ENCODE measurements around the gene LAPTM5. TPM values are rescaled to one million over a fixed set of nuclear protein-coding genes. Genes with fewer than 3 reads are reported as not detected.

Gene LAPTM5
- total RNA-seq, 1 experiment from 2014 or later: 0.15 TPM

GRCh38 chr1:30738715-30739559, 18.6 kb downstream of the LAPTM5 start:
- Histone ChIP-seq H3K9me3 (ENCODE audit: control insufficient read depth, low read depth, low read length) (no peaks in the 10 kb centered on the region), H3K27me3 (ENCODE audit: insufficient read depth, low read length) (no peaks in the 10 kb centered on the region), H2BK12ac (ENCODE audit: insufficient read length, low read depth, low read length) (no peak overlapping the region), H4K5ac (ENCODE audit: insufficient read length, low read depth, low read length) (no peak overlapping the region), H2BK5ac (ENCODE audit: insufficient read length, low read length) (no peak overlapping the region), H4K20me1 (ENCODE audit: control insufficient read depth, insufficient read depth, insufficient read length) (no peaks in the 10 kb centered on the region), H3K23ac (ENCODE audit: insufficient read length, low read depth, low read length) (no peak overlapping the region), H3K79me2 (ENCODE audit: insufficient read depth, low read length) (no peaks in the 10 kb centered on the region), H3K79me1 (ENCODE audit: insufficient read depth, low read depth, low read length, poor library complexity, severe bottlenecking) (no peaks in the 10 kb centered on the region), H3K9ac (ENCODE audit: extremely low read depth, insufficient read length, low read length) (no peak overlapping the region), H2BK120ac (ENCODE audit: low read depth, low read length, poor library complexity, severe bottlenecking) (no peak overlapping the region), H3K14ac (ENCODE audit: insufficient read depth, low read length) (no peak overlapping the region), H3K4me1 (ENCODE audit: insufficient read depth, low read length) (peaks cover 3% of the 10 kb centered on the region; the same call in 1 of the 2 replicates), H3K23me2 (ENCODE audit: insufficient read length, low read depth, low read length, poor library complexity, severe bottlenecking) (no peaks in the 10 kb centered on the region), H4K91ac (ENCODE audit: insufficient read length, low read depth, low read length) (no peak overlapping the region), H4K8ac (replicated peaks; ENCODE audit: insufficient read length, low read depth, low read length) (no peak overlapping the region), H3K56ac (ENCODE audit: insufficient read length, low read depth, low read length) (no peak overlapping the region), H3K4me2 (ENCODE audit: insufficient read depth, insufficient read length, low read length) (no peak overlapping the region), H3T11ph (ENCODE audit: low read length) (no peak overlapping the region), H3K4ac (ENCODE audit: low read depth, low read length) (no peak overlapping the region), H3K18ac (ENCODE audit: insufficient read length, low read depth, low read length) (no peak overlapping the region), H2AK5ac (ENCODE audit: insufficient read length, low read length) (no peak overlapping the region), H2AFZ (ENCODE audit: low read length) (no peak overlapping the region), H2BK20ac (ENCODE audit: low read depth, low read length, poor library complexity, severe bottlenecking) (no peak overlapping the region), H2BK15ac (ENCODE audit: low read depth, low read length) (no peak overlapping the region), H3K27ac (ENCODE audit: insufficient read length, low read depth, low read length) (no peak overlapping the region)
- H3K27me3 Mint-ChIP-seq (ENCODE audit: low read depth): peaks cover 3% of the 10 kb centered on the region; the same call in 1 of the 2 replicates
- no peaks in the 10 kb centered on the region for H3K9me3 Mint-ChIP-seq
- TF ChIP-seq, protein P1, sequence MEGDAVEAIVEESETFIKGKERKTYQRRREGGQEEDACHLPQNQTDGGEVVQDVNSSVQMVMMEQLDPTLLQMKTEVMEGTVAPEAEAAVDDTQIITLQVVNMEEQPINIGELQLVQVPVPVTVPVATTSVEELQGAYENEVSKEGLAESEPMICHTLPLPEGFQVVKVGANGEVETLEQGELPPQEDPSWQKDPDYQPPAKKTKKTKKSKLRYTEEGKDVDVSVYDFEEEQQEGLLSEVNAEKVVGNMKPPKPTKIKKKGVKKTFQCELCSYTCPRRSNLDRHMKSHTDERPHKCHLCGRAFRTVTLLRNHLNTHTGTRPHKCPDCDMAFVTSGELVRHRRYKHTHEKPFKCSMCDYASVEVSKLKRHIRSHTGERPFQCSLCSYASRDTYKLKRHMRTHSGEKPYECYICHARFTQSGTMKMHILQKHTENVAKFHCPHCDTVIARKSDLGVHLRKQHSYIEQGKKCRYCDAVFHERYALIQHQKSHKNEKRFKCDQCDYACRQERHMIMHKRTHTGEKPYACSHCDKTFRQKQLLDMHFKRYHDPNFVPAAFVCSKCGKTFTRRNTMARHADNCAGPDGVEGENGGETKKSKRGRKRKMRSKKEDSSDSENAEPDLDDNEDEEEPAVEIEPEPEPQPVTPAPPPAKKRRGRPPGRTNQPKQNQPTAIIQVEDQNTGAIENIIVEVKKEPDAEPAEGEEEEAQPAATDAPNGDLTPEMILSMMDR (conservative IDR thresholded peaks at IDR 0.05): no peak
- no peak for DNase-seq
- H3K4me1 Mint-ChIP-seq: peaks cover 21 to 23% of the 10 kb centered on the region in 2 experiments
- H3K27ac Mint-ChIP-seq: no peak overlapping the region; a peak in 2 of 7 replicates
- H3K4me3 Mint-ChIP-seq: no peak overlapping the region; a peak in 1 of 5 replicates
- WGBS (ENCODE audit: extremely low coverage, insufficient read length, low lambda C conversion rate): no CpG with 5 or more reads among the region's 10 CpGs
- no peaks in the 10 kb centered on the region; a peak in 1 of 7 replicates for H3K36me3 Mint-ChIP-seq (ENCODE audit: insufficient read depth in 1 of 3, low read depth in 3 of 3)
